Measurements from ENCODE around the gene RBM45.
"Not testable (repeated sequence)": the region's sequence is repeated elsewhere in the genome, so short reads cannot be mapped to it uniquely, and the experiment has no call there.

The RBM45 gene

GRCh38 chr2:178072000-178072382 is 40.2 kb upstream of the RBM45 start:
- H3K4me3 ChIP-seq (ENCODE audit: low read depth, low read length) = peak overlapping the region; percentile 61
- no peak for TF ChIP-seq CTCF (IDR thresholded peaks at IDR 0.05; ENCODE audit: low read depth, low read length)

- H3K4me3 ChIP-seq (ENCODE audit: low read depth, low read length) = peak within 1 kb of the TSS; percentile 61
- no peak for TF ChIP-seq CTCF (IDR thresholded peaks at IDR 0.05; ENCODE audit: low read depth, low read length)
Observed at GRCh38 chr2:178072383-178073301, 39.6 kb upstream of the RBM45 start, which contains the start of gene PDE11A. TSS of gene PDE11A (minus strand) at chr2:178072777. CDS start at chr2:178072437, 340 bp downstream.

- no peak overlapping the region for H3K4me3 ChIP-seq (ENCODE audit: low read depth, low read length)
- no peak for TF ChIP-seq CTCF (IDR thresholded peaks at IDR 0.05; ENCODE audit: low read depth, low read length)
Observed at GRCh38 chr2:178074123-178075005, 37.9 kb upstream of the RBM45 start.

GRCh38 chr2:178075006-178075326 is 37.3 kb upstream of the RBM45 start:
- TF ChIP-seq CTCF (IDR thresholded peaks at IDR 0.05; ENCODE audit: low read depth, low read length) = no peak
- H3K4me3 ChIP-seq (ENCODE audit: low read depth, low read length) = no peak overlapping the region

- H3K4me3 ChIP-seq (ENCODE audit: low read depth, low read length) = no peak overlapping the region
- no peak for TF ChIP-seq CTCF (IDR thresholded peaks at IDR 0.05; ENCODE audit: low read depth, low read length)
Observed at GRCh38 chr2:178076130-178076529, 36.1 kb upstream of the RBM45 start.

GRCh38 chr2:178079279-178079678 is 33.0 kb upstream of the RBM45 start:
- H3K4me3 ChIP-seq (ENCODE audit: low read depth, low read length) = not testable (repeated sequence)

GRCh38 chr2:178082408-178083045 is 29.7 kb upstream of the RBM45 start:
- no peak overlapping the region for H3K4me3 ChIP-seq (ENCODE audit: low read depth, low read length)
- TF ChIP-seq CTCF (IDR thresholded peaks at IDR 0.05; ENCODE audit: low read depth, low read length) = no peak
